Activated T-cell treated with anti-CD3 and anti-CD28 coated beads, Interleukin-2, amount 50 U/mL, for 72 hours (primary cell): Measurements from ENCODE around the gene MYO3B. TPM values are rescaled to one million over a fixed set of nuclear protein-coding genes. Genes with fewer than 3 reads are reported as not detected.
"Not testable (repeated sequence)": the region's sequence is repeated elsewhere in the genome, so short reads cannot be mapped to it uniquely, and the experiment has no call there.

ENCODE experiments used
- ATAC-seq, 2 donors: fragments of 150-1000 bp; cut with Tn5 transposase; replicated peaks in 1 of 2; 2 replicates each; pipeline ENCODE4 v1.10.0; 2021; ENCODE audit warnings: moderate library complexity in 2 of 2, mild to moderate bottlenecking in 1 of 2
- DNase-seq, 2 donors: peaks; one replicate each; pipeline ENCODE4 v3.0.0; 2021 to 2022; ENCODE audit warnings: mixed read lengths in 1 of 2
- H3K27ac Mint-ChIP-seq: one replicate; pipeline ENCODE4 v1.8.0; 2022; ENCODE audit warnings: mild to moderate bottlenecking, moderate library complexity, mixed read lengths
- H3K27me3 Mint-ChIP-seq: one replicate; pipeline ENCODE4 v1.8.0; 2022; ENCODE audit warnings: low read depth, mixed read lengths
- H3K36me3 Mint-ChIP-seq, 2 donors: one replicate each; pipeline ENCODE4 v1.8.0; 2022; ENCODE audit warnings: mixed read lengths in 2 of 2, mild to moderate bottlenecking in 1 of 2; ENCODE audit not compliant: insufficient read depth in 2 of 2
- H3K4me1 Mint-ChIP-seq: one replicate; pipeline ENCODE4 v1.8.0; 2022; ENCODE audit warnings: low read depth, mixed read lengths
- H3K4me3 Mint-ChIP-seq, 2 donors: one replicate each; pipeline ENCODE4 v1.8.0; 2022; ENCODE audit warnings: mild to moderate bottlenecking in 2 of 2, mixed read lengths in 2 of 2, moderate library complexity in 2 of 2
- H3K9me3 Mint-ChIP-seq, 2 donors: one replicate each; pipeline ENCODE4 v1.8.0; 2022; ENCODE audit warnings: mixed read lengths in 2 of 2
- total RNA-seq, 2 donors: library from RNA; stranded (reverse); gene quantifications; one replicate each; pipeline ENCODE4 v1.2.3, GENCODE V29; 2022

The MYO3B gene
- total RNA-seq, 2 donors from 2014 or later = 3.8 to 4.1 TPM

GRCh38 chr2:170253721-170254230, 75.8 kb downstream of the MYO3B start:
- Mint-ChIP-seq H3K36me3 (peaks cover 0 to 1% of the 10 kb centered on the region in 2 donors), H3K4me3 (no peak overlapping the region), H3K27ac (no peak overlapping the region), H3K27me3 (peaks cover 80% of the 10 kb centered on the region), H3K9me3 (no peaks in the 10 kb centered on the region), H3K4me1 (no peaks in the 10 kb centered on the region)
- ATAC-seq = no peak
- no peak for DNase-seq

DNA sequence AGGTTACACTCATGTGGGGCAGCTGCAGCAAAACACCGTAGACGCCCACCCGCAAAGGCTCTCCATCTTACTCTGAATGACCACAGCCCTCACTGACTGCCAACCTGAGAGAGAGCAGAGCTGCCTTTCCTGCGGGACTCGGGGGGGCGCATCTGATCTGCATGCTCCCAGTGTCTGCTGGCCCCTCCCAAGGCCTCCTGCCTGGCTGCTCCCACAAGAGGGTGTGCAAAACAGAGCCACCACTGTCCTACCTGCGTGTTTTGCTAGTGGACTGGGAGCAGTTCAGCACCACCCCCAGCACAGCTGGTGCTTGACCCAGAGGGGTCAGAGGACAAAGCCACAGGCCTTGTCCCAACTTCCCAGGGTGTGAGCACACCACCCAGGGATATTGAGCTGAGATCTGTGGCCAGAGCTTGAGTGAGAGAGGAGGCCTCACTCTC, 76.4 kb downstream of the MYO3B start:
- Mint-ChIP-seq H3K9me3 (no peaks in the 10 kb centered on the region), H3K4me1 (no peaks in the 10 kb centered on the region), H3K4me3 (no peak overlapping the region), H3K27ac (no peak overlapping the region), H3K27me3 (peaks cover 78% of the 10 kb centered on the region), H3K36me3 (peaks cover 0 to 1% of the 10 kb centered on the region in 2 donors)
- DNase-seq (no peak), ATAC-seq (no peak)

DNA sequence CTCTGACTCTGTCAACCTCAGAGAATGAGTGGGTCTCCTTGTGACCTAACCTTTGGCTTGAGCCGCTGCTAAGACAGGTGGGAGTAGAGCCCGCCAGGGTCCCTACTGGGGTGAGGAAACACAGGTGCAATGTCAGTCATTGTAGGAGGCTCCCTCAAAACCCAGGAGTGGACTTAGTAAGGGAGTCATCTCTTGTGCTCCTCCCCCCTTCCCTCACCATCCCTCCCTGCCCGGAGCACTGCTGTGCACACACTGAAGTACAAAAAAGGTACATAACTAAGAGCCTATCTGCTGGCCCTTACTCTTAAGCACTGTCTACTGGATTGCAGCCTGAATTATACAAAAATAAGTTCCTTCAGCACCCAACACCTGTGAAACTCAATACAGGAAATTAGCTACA, 77.2 kb downstream of the MYO3B start:
- no peaks in the 10 kb centered on the region for H3K4me1 Mint-ChIP-seq

DNA sequence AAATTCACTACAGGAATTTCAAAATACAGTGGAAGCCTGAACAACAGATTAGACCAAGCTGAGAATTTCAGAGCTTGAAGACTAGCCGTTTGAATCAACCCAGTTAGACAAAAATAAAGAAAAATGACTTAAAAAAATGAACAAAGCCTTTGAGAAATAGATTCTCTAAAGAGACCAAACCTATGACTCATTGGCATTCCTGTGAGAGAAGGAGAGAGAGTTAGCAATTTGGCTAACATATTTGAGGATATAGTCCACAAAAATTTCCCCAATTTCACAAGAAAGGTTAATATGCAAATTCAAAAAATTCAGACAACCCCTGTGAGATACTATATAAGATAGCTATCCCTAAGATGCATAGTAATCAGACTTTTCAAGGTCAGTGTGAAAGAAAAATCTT, 78.0 kb downstream of the MYO3B start:
- no peak overlapping the region for H3K27ac Mint-ChIP-seq
- no peak for ATAC-seq
- no peak for DNase-seq
- H3K27me3 Mint-ChIP-seq = peaks cover 62% of the 10 kb centered on the region
- peaks cover 0 to 1% of the 10 kb centered on the region in 2 donors for H3K36me3 Mint-ChIP-seq
- peaks cover 2% of the 10 kb centered on the region in 2 donors for H3K9me3 Mint-ChIP-seq
- no peaks in the 10 kb centered on the region for H3K4me1 Mint-ChIP-seq
- H3K4me3 Mint-ChIP-seq = no peak overlapping the region

More for the DNA sequence above, 77.2 kb downstream of the MYO3B start:
- no peak overlapping the region for H3K4me3 Mint-ChIP-seq
- DNase-seq (no peak), ATAC-seq (no peak)
- no peak overlapping the region for H3K27ac Mint-ChIP-seq
- H3K9me3 Mint-ChIP-seq = no peaks in the 10 kb centered on the region
- H3K36me3 Mint-ChIP-seq = peaks cover 0 to 1% of the 10 kb centered on the region in 2 donors
- H3K27me3 Mint-ChIP-seq = peaks cover 69% of the 10 kb centered on the region

DNA sequence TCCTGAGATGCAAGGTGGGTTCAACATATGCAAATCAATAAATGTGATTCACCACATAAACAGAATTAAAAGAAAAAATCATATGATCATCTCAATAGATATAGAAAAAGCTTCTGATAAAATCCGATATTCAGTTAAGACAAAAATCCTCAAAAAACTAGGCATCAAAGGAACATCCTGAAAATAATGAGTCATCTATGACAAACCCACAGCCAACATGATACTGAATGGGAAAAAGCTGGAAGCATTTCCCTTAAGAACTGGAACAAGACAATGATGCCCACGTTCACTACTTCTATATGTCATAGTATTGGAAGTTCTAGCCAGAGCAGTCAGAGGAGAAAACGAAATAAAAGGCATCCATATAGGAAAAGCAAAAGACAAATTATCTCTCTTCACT, 80.4 kb downstream of the MYO3B start:
- Mint-ChIP-seq H3K27ac (no peak overlapping the region), H3K4me1 (no peaks in the 10 kb centered on the region), H3K9me3 (peaks cover 4 to 5% of the 10 kb centered on the region in 2 donors), H3K27me3 (peaks cover 41% of the 10 kb centered on the region), H3K4me3 (no peak overlapping the region), H3K36me3 (peaks cover 0 to 2% of the 10 kb centered on the region in 2 donors)
- no peak for DNase-seq
- no peak for ATAC-seq

GRCh38 chr2:170260188-170260587, 82.2 kb downstream of the MYO3B start:
- Mint-ChIP-seq H3K27ac (no peak overlapping the region), H3K4me3 (no peak overlapping the region), H3K4me1 (no peaks in the 10 kb centered on the region), H3K27me3 (peaks cover 23% of the 10 kb centered on the region), H3K36me3 (peaks cover 0 to 2% of the 10 kb centered on the region in 2 donors), H3K9me3 (peaks cover 5 to 6% of the 10 kb centered on the region in 2 donors)
- no peak for DNase-seq
- ATAC-seq = no peak

- no peak overlapping the region for H3K4me3 Mint-ChIP-seq
- no peak for ATAC-seq
- peaks cover 13% of the 10 kb centered on the region for H3K27me3 Mint-ChIP-seq
- peaks cover 5 to 6% of the 10 kb centered on the region in 2 donors for H3K9me3 Mint-ChIP-seq
- peaks cover 0 to 2% of the 10 kb centered on the region in 2 donors for H3K36me3 Mint-ChIP-seq
- H3K27ac Mint-ChIP-seq = no peak overlapping the region
- no peaks in the 10 kb centered on the region for H3K4me1 Mint-ChIP-seq
- no peak for DNase-seq
Measured at GRCh38 chr2:170261566-170261965, 83.6 kb downstream of the MYO3B start.

- H3K4me3 Mint-ChIP-seq = no peak overlapping the region
- H3K27ac Mint-ChIP-seq = no peak overlapping the region
- peaks cover 5 to 6% of the 10 kb centered on the region in 2 donors for H3K9me3 Mint-ChIP-seq
- DNase-seq = no peak
- no peaks in the 10 kb centered on the region for H3K4me1 Mint-ChIP-seq
- no peak for ATAC-seq
- H3K36me3 Mint-ChIP-seq = peaks cover 0 to 2% of the 10 kb centered on the region in 2 donors
- peaks cover 6% of the 10 kb centered on the region for H3K27me3 Mint-ChIP-seq
Measured at GRCh38 chr2:170262343-170262742, 84.4 kb downstream of the MYO3B start.

DNA sequence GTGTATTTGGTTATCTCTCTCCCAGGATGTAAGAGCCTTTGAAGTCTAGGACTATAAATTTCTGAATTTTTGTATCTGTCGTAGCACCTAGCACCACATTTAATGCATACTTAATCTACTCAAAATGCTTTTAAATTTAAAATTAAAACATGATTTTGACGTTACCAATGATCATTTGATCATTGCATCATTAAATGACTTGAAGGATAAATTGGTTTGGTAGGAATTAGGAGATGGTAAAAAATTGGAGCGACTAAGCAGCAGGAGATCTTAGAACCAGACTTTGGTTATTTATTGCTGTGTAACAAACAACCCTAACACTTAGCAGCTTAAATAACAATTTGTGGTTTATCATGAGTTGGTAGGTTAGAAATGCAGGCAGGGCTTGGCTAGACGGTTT, 84.9 kb downstream of the MYO3B start:
- Mint-ChIP-seq H3K27me3 (peaks cover under 1% of the 10 kb centered on the region), H3K4me1 (no peaks in the 10 kb centered on the region), H3K4me3 (no peak overlapping the region), H3K27ac (no peak overlapping the region), H3K36me3 (peaks cover 0 to 2% of the 10 kb centered on the region in 2 donors), H3K9me3 (peaks cover 5 to 6% of the 10 kb centered on the region in 2 donors)
- DNase-seq = no peak
- ATAC-seq = no peak

DNA sequence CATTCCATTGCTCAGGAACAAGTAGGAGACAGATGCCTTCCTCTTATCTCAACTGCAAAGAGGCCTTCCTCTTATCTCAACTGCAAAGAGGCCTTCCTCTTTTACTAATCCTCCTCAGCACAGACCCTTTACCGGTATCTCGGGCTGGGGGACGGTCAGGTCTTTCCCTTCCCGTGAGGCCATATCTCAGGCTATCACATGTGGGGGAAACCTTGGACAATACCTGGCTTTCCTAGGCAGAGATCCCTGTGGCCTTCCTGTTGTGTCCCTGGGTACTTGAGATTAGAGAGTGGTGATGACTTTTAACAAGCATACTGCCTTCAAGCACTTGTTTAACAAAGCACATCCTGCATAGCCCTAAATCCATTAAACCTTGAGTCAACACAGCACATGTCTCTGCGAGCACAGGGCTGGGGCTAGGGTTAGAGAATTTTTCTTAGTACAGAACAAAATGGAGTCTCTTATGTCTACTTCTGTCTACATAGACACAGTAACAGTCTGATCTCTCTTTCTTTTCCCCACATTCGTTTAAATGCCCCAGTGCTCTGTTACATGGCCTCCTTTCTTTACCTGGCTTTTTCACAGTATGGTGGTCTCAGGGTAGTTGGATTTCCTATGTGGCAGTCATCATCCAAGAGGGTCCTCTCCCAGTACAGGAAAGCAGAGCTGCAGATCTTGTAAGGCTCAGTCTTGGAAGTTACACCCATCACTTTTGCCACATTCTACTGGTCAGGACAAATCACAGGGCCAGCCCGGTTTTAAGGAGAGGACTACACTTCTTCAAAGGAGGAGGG, 86.0 kb downstream of the MYO3B start:
- H3K4me3 Mint-ChIP-seq = not testable (repeated sequence)

DNA sequence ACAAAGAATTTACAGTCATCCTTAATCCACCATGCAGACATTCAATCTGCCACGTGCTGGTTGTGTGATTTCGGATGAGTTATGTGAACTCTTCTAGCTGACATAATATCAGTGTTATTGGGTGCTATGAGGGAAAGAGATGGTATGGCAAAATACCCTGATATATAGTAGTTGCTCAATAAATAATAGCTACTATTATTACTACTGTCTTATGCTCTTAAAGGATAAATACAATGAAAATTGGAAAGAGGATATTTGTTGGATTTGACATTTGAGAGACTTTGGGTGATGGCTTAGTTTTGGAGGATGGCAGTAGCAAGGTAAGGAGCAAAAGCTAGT, 86.5 kb downstream of the MYO3B start:
- no peak for DNase-seq
- peaks cover 6% of the 10 kb centered on the region for H3K27me3 Mint-ChIP-seq
- H3K4me3 Mint-ChIP-seq = no peak overlapping the region

More for the DNA sequence above, 86.0 kb downstream of the MYO3B start:
- not testable (repeated sequence) for H3K9me3 Mint-ChIP-seq, DNase-seq, H3K27ac Mint-ChIP-seq, H3K36me3 Mint-ChIP-seq, ATAC-seq, H3K27me3 Mint-ChIP-seq, H3K4me1 Mint-ChIP-seq

GRCh38 chr2:170264865-170265264, 86.9 kb downstream of the MYO3B start:
- Mint-ChIP-seq H3K9me3 (peaks cover 5 to 6% of the 10 kb centered on the region in 2 donors), H3K27me3 (peaks cover 10% of the 10 kb centered on the region), H3K36me3 (peaks cover 0 to 2% of the 10 kb centered on the region in 2 donors), H3K27ac (no peak overlapping the region), H3K4me3 (no peak overlapping the region), H3K4me1 (no peaks in the 10 kb centered on the region)
- DNase-seq (no peak), ATAC-seq (no peak)

More for the DNA sequence above, 86.5 kb downstream of the MYO3B start:
- H3K4me1 Mint-ChIP-seq = no peaks in the 10 kb centered on the region
- ATAC-seq = no peak
- no peak overlapping the region for H3K27ac Mint-ChIP-seq
- peaks cover 5 to 6% of the 10 kb centered on the region in 2 donors for H3K9me3 Mint-ChIP-seq
- peaks cover 0 to 2% of the 10 kb centered on the region in 2 donors for H3K36me3 Mint-ChIP-seq

- Mint-ChIP-seq H3K9me3 (peaks cover 5 to 6% of the 10 kb centered on the region in 2 donors), H3K27me3 (peaks cover 13% of the 10 kb centered on the region), H3K4me3 (no peak overlapping the region), H3K4me1 (no peaks in the 10 kb centered on the region), H3K36me3 (peaks cover 0 to 2% of the 10 kb centered on the region in 2 donors), H3K27ac (no peak overlapping the region)
- no peak for ATAC-seq
- no peak for DNase-seq
Measured at GRCh38 chr2:170265321-170265720, 87.4 kb downstream of the MYO3B start.
